GM10266 (cell line): ENCODE data around the gene TRPT1.

Experiments
- DNase-seq: peaks from one replicate; pipeline ENCODE4 v3.0.0; 2012; ENCODE audit errors: extremely low spot score
- CTCF ChIP-seq: IDR thresholded peaks from 2 replicates; pipeline ENCODE4 v1.5.1; 2012; ENCODE audit warnings: mild to moderate bottlenecking, low read depth; ENCODE audit not compliant: control insufficient read depth, insufficient read depth; ENCODE audit errors: missing control alignments

The TRPT1 gene

GRCh38 chr11:64267207-64267945 is 41.4 kb upstream of the TRPT1 start:
- TF ChIP-seq CTCF = no peak
- no peak for DNase-seq

GRCh38 chr11:64266339-64266738 is 40.4 kb upstream of the TRPT1 start:
- no peak for DNase-seq
- no peak for TF ChIP-seq CTCF

- TF ChIP-seq CTCF = no peak
- DNase-seq = no peak
Measured at GRCh38 chr11:64265176-64266160, 39.5 kb upstream of the TRPT1 start.

- no peak for DNase-seq
- no peak for TF ChIP-seq CTCF
Measured at GRCh38 chr11:64264371-64264852, 38.4 kb upstream of the TRPT1 start.

- no peak for DNase-seq
- TF ChIP-seq CTCF = no peak
Measured at GRCh38 chr11:64263947-64264317, 37.9 kb upstream of the TRPT1 start.

- DNase-seq = no peak
- no peak for TF ChIP-seq CTCF
Measured at GRCh38 chr11:64263021-64263946, 37.3 kb upstream of the TRPT1 start.
